NB4 (cell line): Measurements from ENCODE around the gene MRPL12.

Experiments used
- DNase-seq: peaks from one replicate; pipeline ENCODE4 v3.0.0; 2010; ENCODE audit warnings: low read depth
- H3K4me3 ChIP-seq: one replicate; pipeline ENCODE4 v1.5.1; 2011; ENCODE audit warnings: mild to moderate bottlenecking, low read depth, low read length, moderate library complexity
- MAX ChIP-seq: IDR thresholded peaks from 2 replicates; pipeline ENCODE4 v1.6.1; 2011; ENCODE audit warnings: low read depth, low read length
- MYC ChIP-seq: IDR thresholded peaks from 2 replicates; pipeline ENCODE4 v1.6.1; 2011; ENCODE audit warnings: low read depth, low read length
- POLR2A ChIP-seq: IDR thresholded peaks from 2 replicates; pipeline ENCODE4 v1.6.1; 2011; ENCODE audit warnings: mild to moderate bottlenecking; ENCODE audit not compliant: insufficient read length; ENCODE audit errors: extremely low read depth
- TF ChIP-seq, protein P1 (sequence below): IDR thresholded peaks from one replicate; pipeline ENCODE4 v1.5.1; 2012; ENCODE audit warnings: low read depth, low read length

The MRPL12 gene

DNA sequence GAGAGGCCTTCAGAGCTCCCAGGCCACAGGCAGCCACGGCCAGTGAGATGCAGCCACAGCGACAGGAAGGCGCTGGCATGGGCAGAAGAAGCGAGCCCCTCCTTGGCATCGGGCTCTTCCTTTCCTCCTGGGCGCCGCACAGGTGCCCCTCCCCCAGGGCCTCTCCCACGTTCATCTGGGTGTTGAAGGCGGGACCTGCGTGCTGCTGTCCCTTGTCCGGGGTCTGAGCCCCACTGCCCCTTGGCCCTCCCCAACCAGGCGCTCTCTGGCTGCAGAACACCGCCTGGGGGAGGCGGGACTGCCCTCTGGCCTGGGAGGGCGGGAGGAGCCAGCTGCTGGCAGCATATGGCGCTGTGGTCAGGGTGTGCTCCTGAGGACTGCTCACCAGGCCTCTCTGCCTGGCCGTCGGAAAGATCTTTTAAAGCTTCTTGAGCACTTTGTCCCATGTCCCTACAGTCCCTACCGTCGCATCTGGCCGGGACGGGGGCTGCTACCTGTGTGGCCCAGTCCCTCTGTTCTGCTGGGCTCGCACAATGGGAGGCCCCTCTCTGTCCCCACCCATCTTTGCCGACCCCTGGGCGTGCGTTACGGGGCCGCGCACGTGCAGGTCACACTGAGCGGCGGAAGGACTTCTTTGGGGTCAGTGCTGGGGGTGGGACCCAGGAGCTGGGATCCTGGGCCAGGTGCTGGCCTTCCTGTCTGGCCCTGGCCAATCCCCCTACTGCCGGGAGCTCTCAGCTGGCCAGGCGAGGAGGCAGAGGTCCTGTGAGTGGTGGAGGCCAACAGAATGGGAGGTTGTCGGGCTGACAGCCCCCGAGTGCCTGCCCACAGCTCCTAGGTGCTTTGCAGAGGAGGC, 10.6 kb downstream of the MRPL12 start:
- peak overlapping the region; percentile 84 for H3K4me3 ChIP-seq
- TF ChIP-seq MYC (no peak), POLR2A (no peak), MAX (no peak)
- TF ChIP-seq, protein P1, sequence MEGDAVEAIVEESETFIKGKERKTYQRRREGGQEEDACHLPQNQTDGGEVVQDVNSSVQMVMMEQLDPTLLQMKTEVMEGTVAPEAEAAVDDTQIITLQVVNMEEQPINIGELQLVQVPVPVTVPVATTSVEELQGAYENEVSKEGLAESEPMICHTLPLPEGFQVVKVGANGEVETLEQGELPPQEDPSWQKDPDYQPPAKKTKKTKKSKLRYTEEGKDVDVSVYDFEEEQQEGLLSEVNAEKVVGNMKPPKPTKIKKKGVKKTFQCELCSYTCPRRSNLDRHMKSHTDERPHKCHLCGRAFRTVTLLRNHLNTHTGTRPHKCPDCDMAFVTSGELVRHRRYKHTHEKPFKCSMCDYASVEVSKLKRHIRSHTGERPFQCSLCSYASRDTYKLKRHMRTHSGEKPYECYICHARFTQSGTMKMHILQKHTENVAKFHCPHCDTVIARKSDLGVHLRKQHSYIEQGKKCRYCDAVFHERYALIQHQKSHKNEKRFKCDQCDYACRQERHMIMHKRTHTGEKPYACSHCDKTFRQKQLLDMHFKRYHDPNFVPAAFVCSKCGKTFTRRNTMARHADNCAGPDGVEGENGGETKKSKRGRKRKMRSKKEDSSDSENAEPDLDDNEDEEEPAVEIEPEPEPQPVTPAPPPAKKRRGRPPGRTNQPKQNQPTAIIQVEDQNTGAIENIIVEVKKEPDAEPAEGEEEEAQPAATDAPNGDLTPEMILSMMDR = no peak
- DNase-seq = no peak

DNA sequence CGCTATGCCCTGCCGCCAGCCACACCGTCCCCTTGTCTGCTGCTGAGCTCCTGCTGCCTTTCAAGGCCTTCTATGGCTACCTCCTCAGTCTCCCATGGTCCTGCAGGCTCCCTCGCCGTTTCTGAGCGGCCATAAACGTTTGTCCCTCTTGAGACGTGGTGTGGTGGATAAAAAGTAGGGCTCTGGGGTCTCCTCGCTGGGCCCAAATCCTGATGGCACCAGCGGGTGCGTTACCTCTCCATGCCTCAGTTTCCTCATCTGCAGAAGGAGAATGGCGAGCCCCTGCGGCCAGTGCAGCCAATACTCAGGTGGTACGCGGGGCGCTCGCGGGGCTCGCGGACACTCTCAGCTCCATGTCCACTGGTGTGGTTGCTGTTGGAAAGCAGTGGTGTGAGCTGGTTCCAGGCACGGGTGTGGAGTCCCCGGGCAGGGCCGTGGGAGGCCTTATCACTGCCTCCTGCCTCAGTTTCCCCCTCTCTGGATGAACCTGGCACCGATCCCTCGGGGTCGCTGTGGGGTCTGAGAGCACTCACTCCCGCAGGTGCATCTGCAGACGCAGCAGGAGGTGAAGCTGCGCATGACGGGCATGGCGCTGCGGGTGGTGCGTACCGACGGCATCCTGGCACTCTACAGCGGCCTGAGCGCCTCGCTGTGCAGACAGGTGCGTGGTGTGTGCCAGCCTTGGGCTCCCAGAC, 11.4 kb downstream of the MRPL12 start:
- DNase-seq = no peak
- H3K4me3 ChIP-seq = no peak overlapping the region
- TF ChIP-seq MYC = no peak
- TF ChIP-seq, protein P1 = no peak
- no peak for TF ChIP-seq MAX
- TF ChIP-seq POLR2A = no peak

DNA sequence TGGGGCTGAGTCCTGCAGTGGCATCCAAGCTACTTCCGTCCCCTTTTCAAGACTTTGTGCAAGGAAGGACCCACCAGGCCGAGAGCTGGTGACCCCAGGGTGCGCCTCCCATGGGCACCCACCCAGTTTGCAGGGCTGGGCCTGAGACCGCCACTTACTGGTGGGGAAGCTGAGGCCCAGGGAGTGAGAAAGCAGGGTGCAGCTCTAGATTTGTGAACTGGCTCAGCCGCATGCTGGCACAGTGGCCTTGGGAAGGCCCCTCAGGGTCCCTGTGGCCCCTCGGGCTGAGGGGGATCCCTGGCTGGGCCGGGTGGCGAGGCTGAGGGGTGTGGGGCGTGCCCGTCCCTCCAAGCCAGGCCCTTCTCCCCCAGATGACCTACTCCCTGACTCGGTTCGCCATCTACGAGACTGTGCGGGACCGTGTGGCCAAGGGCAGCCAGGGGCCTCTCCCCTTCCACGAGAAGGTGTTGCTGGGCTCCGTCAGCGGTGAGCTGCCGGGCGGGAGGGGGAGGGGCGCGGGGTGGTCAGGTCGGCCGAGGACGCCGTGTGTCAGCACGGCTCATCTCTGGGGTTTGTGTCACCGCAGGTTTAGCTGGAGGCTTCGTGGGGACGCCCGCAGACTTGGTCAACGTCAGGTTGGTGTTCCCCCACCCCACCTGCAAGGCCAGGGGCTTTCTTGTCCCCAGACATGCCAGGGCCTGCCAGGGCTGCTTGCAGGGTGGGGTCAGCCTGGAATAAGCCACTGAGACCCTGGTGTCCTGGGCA, 12.1 kb downstream of the MRPL12 start:
- TF ChIP-seq MAX = no peak
- TF ChIP-seq, protein P1 = no peak
- TF ChIP-seq MYC = no peak
- no peak for TF ChIP-seq POLR2A
- no peak overlapping the region for H3K4me3 ChIP-seq
- no peak for DNase-seq

GRCh38 chr17:81715872-81716673, 12.9 kb downstream of the MRPL12 start:
- TF ChIP-seq, protein P1 = peak; percentile 4
- TF ChIP-seq MAX = no peak
- no peak for DNase-seq
- H3K4me3 ChIP-seq = no peak overlapping the region

DNA sequence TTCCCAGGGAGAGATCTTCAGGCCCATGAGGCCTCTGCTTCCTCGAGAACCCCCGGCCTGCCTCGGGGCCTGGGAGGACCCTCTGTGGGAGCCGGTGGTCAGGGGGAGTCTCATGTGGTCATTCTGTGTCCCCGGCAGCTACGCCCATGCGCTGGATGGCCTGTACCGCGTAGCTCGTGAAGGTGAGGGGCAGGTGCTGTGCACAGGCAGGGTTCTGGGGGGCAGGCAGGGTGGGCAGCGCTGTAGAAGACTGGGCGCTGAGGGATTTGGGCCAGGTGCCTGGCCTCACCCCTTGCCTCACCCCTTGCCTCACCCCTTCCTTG, 13.5 kb downstream of the MRPL12 start:
- TF ChIP-seq MYC (no peak), MAX (no peak), POLR2A (no peak)
- TF ChIP-seq, protein P1 = no peak
- no peak for DNase-seq
- H3K4me3 ChIP-seq = no peak overlapping the region
